Measurements from ENCODE around the gene ATOH8.
A peak's percentile ranks its signal among the peaks of the same experiment; 100 is the strongest.
"Not testable (repeated sequence)": the region's sequence is repeated elsewhere in the genome, so short reads cannot be mapped to it uniquely, and the experiment has no call there.

ATOH8 gene

GRCh38 chr2:85806358-85807118 is 52.7 kb downstream of the ATOH8 start:
- no peak for DNase-seq

DNA sequence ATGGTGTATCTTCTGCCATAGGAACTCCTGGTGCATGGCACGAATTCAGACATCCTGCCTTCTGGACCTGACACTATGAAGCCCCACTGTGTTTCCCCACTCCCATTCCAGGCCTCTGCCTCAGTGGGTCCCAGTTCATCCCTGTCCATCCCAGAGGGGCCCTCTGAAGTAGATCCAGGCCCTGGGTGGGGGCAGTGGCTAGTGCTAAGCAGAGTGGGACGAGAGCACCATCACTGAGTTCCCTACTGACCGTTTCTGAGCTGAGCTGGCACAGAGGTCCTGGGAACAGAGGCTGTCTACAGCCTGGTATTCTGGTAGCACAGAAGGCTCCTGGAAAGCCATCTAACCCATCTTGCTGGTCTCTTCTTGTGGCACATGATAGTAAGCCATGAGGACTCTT is 54.0 kb downstream of the ATOH8 start:
- DNase-seq: no peak

GRCh38 chr2:85810371-85811179 is 56.8 kb downstream of the ATOH8 start:
- DNase-seq: no peak

GRCh38 chr2:85811180-85812093 is 57.6 kb downstream of the ATOH8 start:
- DNase-seq: no peak

DNA sequence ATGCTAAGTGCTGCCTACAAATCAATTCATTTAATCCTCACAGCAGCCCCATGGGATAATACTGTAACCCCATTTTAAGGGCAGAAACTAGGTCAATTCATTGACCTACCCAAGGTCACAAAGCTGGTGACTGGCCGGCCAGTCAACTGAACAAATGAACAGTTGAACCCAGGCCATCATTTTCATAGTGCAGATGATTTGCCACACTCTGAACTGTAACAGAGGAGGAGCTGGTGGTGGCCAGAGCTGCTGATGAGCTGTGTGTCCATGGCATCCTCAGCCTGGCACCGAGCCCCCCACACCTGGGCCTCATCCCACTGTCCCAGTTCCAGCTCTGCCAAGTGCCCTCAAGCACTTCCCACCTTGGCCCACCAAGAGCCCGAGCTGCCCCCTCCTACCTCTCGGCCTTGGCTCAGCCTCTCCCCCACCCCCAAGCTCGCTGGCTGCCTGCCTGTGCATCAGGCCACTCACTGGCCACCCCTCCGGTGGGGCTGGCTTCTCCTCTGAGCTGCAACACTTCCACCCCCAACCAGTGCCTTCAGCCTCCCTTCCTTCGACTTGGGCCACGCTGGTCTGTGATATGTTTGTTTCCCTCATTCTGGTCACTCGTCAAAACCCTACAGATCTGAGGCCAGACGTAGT is 58.4 kb downstream of the ATOH8 start:
- no peak for DNase-seq

GRCh38 chr2:85813211-85813981 is 59.6 kb downstream of the ATOH8 start:
- no peak for DNase-seq

DNA sequence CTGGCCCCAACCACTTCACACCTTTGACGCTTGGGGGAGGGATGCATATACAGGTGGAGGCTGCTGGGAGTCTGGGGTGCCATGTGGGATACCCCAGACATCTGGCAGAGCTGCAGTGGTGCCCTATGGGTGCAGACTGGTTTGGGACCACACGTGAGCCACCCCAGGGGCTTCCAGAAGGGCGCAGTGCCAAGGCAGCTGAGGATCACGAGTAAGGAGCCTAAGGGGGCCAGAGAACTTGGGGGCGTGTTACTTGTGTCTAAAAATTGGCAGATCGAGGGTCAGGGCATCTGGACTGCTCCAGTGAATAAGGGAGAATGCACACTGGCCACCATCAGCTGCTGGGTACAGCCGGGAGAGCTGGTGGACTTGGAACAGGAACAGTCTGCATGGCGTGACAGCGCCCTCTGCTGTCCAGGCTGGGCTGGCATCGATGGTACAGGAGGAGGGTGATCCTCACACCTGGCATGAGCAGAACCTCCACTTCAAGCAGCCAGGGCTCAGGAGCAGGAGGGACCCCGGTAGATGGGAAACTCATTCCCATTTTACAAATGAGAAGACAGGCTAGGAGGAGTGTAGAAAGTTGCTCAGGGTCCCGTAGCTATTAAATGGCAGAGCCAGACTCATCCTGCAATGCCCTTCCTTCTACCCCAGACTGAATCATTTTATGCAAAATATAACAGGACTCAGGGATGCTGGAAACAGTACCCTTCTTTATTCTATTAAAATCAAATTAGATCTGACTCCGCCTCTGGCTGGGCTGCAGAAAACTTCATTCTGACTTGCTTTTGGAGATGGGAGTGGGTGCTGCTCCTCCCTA is 60.4 kb downstream of the ATOH8 start:
- DNase-seq: peak; percentile 88 to 90

DNA sequence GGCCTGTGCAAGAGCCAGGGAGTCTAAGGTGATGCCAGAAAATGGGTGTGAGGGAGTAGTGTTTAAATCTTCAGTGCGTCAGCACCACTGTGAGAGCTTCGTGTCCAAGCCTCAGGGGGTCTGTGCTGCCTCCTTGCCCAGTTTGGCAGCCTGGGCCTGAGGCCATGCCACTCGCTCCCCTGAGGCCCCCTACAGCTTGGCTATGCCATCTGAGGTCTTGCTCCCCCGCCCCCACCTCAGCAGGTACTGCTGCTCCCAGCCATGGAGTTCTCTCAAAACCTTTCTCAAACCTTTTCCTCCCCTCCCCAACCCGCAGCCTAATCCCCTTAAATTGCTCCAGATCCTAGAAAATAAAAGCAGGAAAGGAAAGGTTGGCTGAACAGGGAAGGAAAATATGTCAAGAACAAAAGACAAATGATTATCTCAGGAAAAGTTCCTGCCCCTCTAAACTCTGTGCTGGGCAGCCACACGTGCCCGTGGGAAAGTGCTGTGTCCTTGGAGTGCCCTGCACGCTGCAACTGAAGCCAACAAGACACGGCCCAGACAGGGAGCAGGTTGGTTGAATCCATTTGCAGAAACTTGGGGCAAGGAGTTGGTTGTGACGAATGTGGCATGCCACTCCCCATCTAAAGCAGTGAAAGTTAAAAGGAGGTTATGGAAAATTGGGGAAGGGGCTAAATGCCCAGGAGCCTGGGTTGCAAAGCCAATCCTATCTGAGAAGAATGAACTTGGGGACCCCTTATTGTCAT is 61.2 kb downstream of the ATOH8 start:
- no peak for DNase-seq

DNA sequence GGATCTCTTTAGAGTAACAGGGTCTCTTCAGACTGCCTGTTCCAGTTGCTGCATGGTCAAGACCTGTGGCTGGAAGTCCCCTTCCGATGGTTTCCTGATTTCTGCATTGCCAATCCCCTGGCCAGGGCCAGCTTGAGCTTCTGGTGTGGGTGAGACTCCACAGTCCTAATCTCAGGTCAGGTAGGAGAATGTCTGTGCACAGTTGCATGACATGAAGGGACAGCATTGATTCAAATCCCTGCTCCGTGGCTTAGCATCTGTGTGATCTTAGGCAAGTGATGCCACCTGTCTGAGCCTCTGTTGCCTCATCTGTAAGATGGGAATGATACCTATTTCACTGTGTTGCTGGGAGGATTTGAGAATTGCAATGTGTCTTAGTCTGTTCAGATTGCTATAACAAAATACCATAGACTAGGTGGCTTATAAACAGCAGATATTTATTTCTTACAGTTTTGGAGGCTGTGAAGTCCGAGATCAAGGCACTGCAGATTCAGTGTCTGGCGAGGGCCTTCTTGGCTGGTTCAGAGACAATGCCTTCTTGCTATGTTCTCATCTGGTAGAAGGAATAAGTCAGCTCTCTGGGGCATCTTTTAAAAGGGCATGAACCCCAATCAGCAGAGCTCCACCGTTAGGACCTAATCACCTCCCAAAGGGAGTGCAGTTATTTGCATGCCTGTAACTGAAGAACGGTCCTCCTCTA is 66.2 kb downstream of the ATOH8 start:
- no peak for DNase-seq

DNA sequence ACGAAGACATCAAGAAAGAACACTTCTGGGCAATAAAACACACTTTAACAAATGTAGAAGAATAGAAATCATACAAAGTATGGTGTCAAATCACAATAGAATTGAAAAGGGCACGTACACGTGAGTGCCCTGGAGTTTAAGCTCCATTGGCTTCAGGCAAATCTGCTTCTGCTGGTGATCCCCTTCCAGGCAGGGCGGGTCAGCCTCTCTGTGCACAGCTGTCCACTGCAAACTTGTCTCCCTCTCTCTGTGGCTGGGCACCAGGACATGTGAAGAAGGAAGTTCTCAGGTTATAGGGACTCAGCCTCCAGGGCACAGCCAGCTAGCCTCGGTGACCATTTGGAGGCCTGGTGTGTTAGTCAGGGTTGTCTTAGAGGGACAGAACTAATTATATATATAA is 69.0 kb downstream of the ATOH8 start:
- no peak for DNase-seq

GRCh38 chr2:85823951-85824350 is 70.2 kb downstream of the ATOH8 start:
- no peak for DNase-seq

- peak; percentile 22 to 50 for DNase-seq
Observed at GRCh38 chr2:85826990-85827878, 73.4 kb downstream of the ATOH8 start.

- no peak for DNase-seq
Observed at GRCh38 chr2:85827879-85828569, 74.2 kb downstream of the ATOH8 start.

- no peak for DNase-seq
Observed at GRCh38 chr2:85828725-85829124, 74.9 kb downstream of the ATOH8 start.

DNA sequence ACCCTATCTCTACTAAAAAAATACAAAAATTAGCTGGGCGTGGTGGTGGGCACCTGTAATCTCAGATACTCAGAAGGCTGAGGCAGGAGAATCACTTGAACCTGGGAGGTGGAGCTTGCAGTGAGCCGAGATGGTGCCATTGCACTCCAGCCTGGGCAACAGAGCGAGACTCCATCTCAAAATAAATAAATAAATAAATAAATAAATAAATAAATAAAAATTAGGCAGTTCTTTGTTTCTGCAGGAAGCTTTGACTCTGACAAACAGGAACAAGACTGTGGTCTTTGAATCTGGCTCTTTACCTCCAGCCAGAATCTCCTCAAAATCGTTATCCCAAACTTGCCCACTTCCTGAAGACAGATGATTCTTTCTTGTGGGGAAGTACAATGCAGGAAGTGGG is 75.6 kb downstream of the ATOH8 start:
- not testable (repeated sequence) for DNase-seq

- no peak for DNase-seq
Observed at GRCh38 chr2:85830645-85831044, 76.9 kb downstream of the ATOH8 start.

DNA sequence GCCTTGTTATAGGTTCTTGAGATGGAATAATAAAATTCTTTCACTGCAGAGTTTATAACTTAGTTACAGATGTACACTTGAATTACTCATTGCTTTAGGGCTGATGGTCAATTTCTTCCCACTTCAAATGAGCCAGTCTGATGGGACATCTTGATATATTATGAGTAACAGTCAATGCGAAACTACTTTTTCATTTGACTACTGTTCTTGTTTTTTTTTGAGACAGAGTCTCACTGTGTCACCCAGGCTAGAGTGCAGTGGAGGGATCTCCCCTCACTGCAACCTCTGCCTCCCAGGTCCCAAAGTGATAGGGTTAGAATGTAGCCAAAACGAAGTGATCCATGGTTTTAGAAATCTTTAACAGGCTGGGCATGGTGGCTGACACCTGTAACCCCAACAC is 77.9 kb downstream of the ATOH8 start:
- DNase-seq: no peak

GRCh38 chr2:85834466-85834865 is 80.7 kb downstream of the ATOH8 start:
- DNase-seq: no peak

Data from hippocampal formation (tissue), 2 donors.